OCI-LY7 (cell line): ENCODE measurements around the gene TMA16. TPM values are rescaled to one million over a fixed set of nuclear protein-coding genes. Genes with fewer than 3 reads are reported as not detected.
"Not testable (repeated sequence)": the region's sequence is repeated elsewhere in the genome, so short reads cannot be mapped to it uniquely, and the experiment has no call there.

Experiments
- BruUV-seq: library from RNA; stranded (reverse); fragments of 400-500 nt; replicated peaks from 2 replicates; lab custom pipeline; 2021; lab: Mats Ljungman, UMichigan
- CTCF ChIA-PET: fragments of 300-600 bp; sonication (Branson Sonifier 250); formaldehyde crosslinking; loops from one replicate; lab custom pipeline; 2022; ENCODE audit warnings: antibody characterized with exemption; ENCODE audit not compliant: unreplicated experiment; lab: Charles Lee
- POLR2A ChIA-PET: fragments of 300-600 bp; sonication (Branson Sonifier 250); formaldehyde crosslinking; loops from one replicate; lab custom pipeline; 2022; ENCODE audit warnings: antibody characterized with exemption; lab: Charles Lee
- DNase-seq: peaks from one replicate; pipeline ENCODE4 v3.0.0-alpha.2; 2015; ENCODE audit warnings: low spot score
- H2AFZ ChIP-seq: fragments of 200-600 bp; sonication (generic), shearing (Covaris generic); 2 replicates; pipeline ENCODE4 v1.6.1; 2014; ENCODE audit warnings: mild to moderate bottlenecking, antibody characterized with exemption, low read length, moderate library complexity
- H3K27ac ChIP-seq: fragments of 200-600 bp; sonication (generic); 2 replicates; pipeline ENCODE4 v1.5.1; 2014; ENCODE audit warnings: mixed run types, low read depth, mild to moderate bottlenecking, moderate library complexity, low read length, inconsistent platforms; ENCODE audit not compliant: poor library complexity, severe bottlenecking
- H3K36me3 ChIP-seq: fragments of 200-600 bp; sonication (generic); 2 replicates; pipeline ENCODE4 v1.6.1; 2014; ENCODE audit warnings: mild to moderate bottlenecking, antibody characterized with exemption, low read length, moderate library complexity, mixed read lengths; ENCODE audit not compliant: insufficient read depth
- H3K4me1 ChIP-seq: fragments of 200-600 bp; sonication (generic); 2 replicates; pipeline ENCODE4 v1.5.1; 2014; ENCODE audit warnings: mild to moderate bottlenecking, low read length; ENCODE audit not compliant: insufficient read depth, poor library complexity, severe bottlenecking
- H3K4me2 ChIP-seq: fragments of 200-600 bp; sonication (generic); 2 replicates; pipeline ENCODE4 v1.6.1; 2014; ENCODE audit warnings: mild to moderate bottlenecking, low read length
- H3K4me3 ChIP-seq: fragments of 200-600 bp; sonication (generic); 2 replicates; pipeline ENCODE4 v1.5.1; 2014; ENCODE audit warnings: mild to moderate bottlenecking, low read depth, low read length; ENCODE audit not compliant: poor library complexity, severe bottlenecking
- H3K79me2 ChIP-seq: fragments of 200-600 bp; sonication (generic); 2 replicates; pipeline ENCODE4 v1.6.1; 2016; ENCODE audit warnings: low read depth, mild to moderate bottlenecking, low read length, moderate library complexity, mixed read lengths; ENCODE audit not compliant: insufficient read depth
- H3K9me2 ChIP-seq: fragments of 200-600 bp; sonication (generic); 2 replicates; pipeline ENCODE4 v1.6.1; 2016; ENCODE audit warnings: mild to moderate bottlenecking, low read length, mixed read lengths; ENCODE audit not compliant: insufficient read depth
- H3K9me3 ChIP-seq: fragments of 200-600 bp; sonication (generic); 2 replicates; pipeline ENCODE4 v1.6.1; 2014; ENCODE audit warnings: mild to moderate bottlenecking, mixed run types, low read length, mixed read lengths
- H4K20me1 ChIP-seq: fragments of 200-600 bp; sonication (generic); 2 replicates; pipeline ENCODE4 v1.6.1; 2014; ENCODE audit warnings: mild to moderate bottlenecking, antibody characterized with exemption, low read length, moderate library complexity, mixed read lengths; ENCODE audit not compliant: insufficient read depth
- CTCF ChIP-seq: fragments of 200-600 bp; sonication (generic); conservative IDR thresholded peaks from 2 replicates; pipeline ENCODE4 v1.5.1; 2014; ENCODE audit warnings: mild to moderate bottlenecking, antibody characterized with exemption, low read length, moderate library complexity, mixed read lengths
- EZH2phosphoT487 ChIP-seq: fragments of 200-600 bp; sonication (generic); IDR thresholded peaks from 2 replicates; pipeline ENCODE4 v1.6.1; 2018; ENCODE audit warnings: low read depth, borderline replicate concordance, mild to moderate bottlenecking, mixed run types, antibody characterized with exemption, low read length, moderate library complexity, mixed read lengths
- intact Hi-C: fragments of 100-400 bp; cut with micrococcal nuclease; formaldehyde crosslinking; loops from one replicate; pipeline ENCODE4 v1.10.0; 2022; ENCODE audit not compliant: unreplicated experiment
- total RNA-seq, 2 experiments: library from RNA; depleted of rRNA in 1 of 2; stranded (reverse); fragments of >200 nt in 1 of 2; shearing (Covaris generic) in 1 of 2; gene quantifications; 2 replicates each; pipeline ENCODE4 v1.2.3, GENCODE V29; 2014 to 2022

Gene TMA16
- total RNA-seq, 2 experiments from 2014 or later: 56.9 to 92.5 TPM

DNA sequence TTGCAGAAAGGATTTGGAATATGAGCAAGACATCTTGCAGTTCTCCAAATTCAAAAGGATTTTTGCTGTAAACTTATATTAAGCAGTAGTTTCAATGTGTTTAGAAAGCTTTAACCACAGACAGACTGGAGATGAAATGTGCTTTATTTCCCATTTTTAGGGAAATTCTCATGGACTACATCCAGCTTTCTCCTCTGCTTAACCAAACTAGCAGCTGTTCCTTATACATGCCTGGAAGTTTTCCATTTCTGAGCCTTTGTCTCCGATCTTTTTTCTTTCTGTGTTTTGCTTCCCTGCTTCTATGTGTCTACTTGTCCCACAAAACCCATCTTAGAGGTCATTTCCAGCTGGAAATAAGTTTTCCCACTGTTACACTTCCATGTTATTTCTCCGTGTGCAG, 41.6 kb downstream of the TMA16 start:
- no peak overlapping the region for H2AFZ ChIP-seq
- no peak for DNase-seq
- BruUV-seq: no TSS peak
- ChIA-PET POLR2A (interaction anchor here (0.9 to 2.0 kb wide), 4 partner anchors 11 to 91 kb away, joined by 3 to 7 read pairs (median 5); partner anchors contain the start of gene TMA16), CTCF (no interaction called here)
- no peaks in the 10 kb centered on the region for H3K9me3 ChIP-seq
- no peaks in the 10 kb centered on the region for H3K9me2 ChIP-seq
- H4K20me1 ChIP-seq: no peaks in the 10 kb centered on the region
- no peak overlapping the region for H3K4me3 ChIP-seq
- intact Hi-C loops: no loop called here
- H3K4me2 ChIP-seq: no peak overlapping the region
- no peaks in the 10 kb centered on the region for H3K79me2 ChIP-seq
- TF ChIP-seq CTCF (no peak), EZH2phosphoT487 (no peak)
- no peak overlapping the region for H3K27ac ChIP-seq
- peaks cover 33% of the 10 kb centered on the region for H3K36me3 ChIP-seq
- H3K4me1 ChIP-seq: no peaks in the 10 kb centered on the region

GRCh38 chr4:163537114-163537513, 42.6 kb downstream of the TMA16 start:
- CTCF ChIA-PET: no interaction called here
- intact Hi-C loops: no loop called here
- peaks cover 29% of the 10 kb centered on the region for H3K36me3 ChIP-seq
- no peaks in the 10 kb centered on the region for H3K79me2 ChIP-seq
- H3K9me2 ChIP-seq: no peaks in the 10 kb centered on the region
- no TSS peak for BruUV-seq
- no peak overlapping the region for H3K4me3 ChIP-seq
- POLR2A ChIA-PET: interaction anchor here (0.6 to 2.0 kb wide), 2 partner anchors 12 to 37 kb away, joined by 3 to 7 read pairs; no protein-coding TSS in a partner anchor
- no peaks in the 10 kb centered on the region for H3K4me1 ChIP-seq
- no peak overlapping the region for H3K27ac ChIP-seq
- H3K9me3 ChIP-seq: no peaks in the 10 kb centered on the region
- H4K20me1 ChIP-seq: no peaks in the 10 kb centered on the region
- DNase-seq: no peak
- no peak overlapping the region for H3K4me2 ChIP-seq
- no peak overlapping the region for H2AFZ ChIP-seq
- TF ChIP-seq EZH2phosphoT487 (no peak), CTCF (no peak)

DNA sequence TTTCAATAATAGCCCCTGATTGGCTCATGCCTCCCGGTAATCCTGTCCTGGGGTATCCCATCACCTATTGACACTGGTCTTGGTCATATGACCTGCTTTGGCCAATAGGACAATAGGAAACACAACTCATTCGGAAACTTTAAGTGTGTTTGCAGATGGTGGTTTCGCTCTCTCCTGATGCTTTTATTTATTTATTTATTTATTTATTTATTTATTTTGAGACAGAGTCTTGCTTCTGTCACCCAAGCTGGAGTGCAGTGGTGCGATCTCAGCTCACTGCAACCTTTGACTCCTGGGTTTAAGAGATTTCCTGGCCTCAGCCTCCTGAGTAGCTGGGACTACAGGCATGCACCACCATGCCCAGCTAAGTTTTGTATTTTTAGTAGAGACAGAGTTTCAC, 44.3 kb downstream of the TMA16 start:
- H3K4me2 ChIP-seq, H3K79me2 ChIP-seq, H2AFZ ChIP-seq, H3K27ac ChIP-seq, H3K9me3 ChIP-seq, DNase-seq, H3K4me1 ChIP-seq, H4K20me1 ChIP-seq, H3K4me3 ChIP-seq, H3K9me2 ChIP-seq, intact Hi-C loops, BruUV-seq: not testable (repeated sequence)
- ChIA-PET CTCF (interaction anchor here (0.9 kb wide), 1 partner anchor 17 kb away, joined by 3 read pairs; no protein-coding TSS in a partner anchor), POLR2A (interaction anchor here (0.6 to 1.6 kb wide), 5 partner anchors 9 to 60 kb away, joined by 3 to 4 read pairs (median 4); no protein-coding TSS in a partner anchor)
- H3K36me3 ChIP-seq: peaks cover 22% of the 10 kb centered on the region; the same call in 1 of the 2 replicates
